Stomach smooth muscle (tissue), 2 donors: ENCODE measurements around the gene ESPN.

Experiments used
- H3K27ac ChIP-seq: one replicate; pipeline ENCODE4 v1.7.0; 2013; ENCODE audit warnings: mild to moderate bottlenecking, low read length, inconsistent platforms
- H3K27me3 ChIP-seq, 2 donors: one replicate each; pipeline ENCODE4 v1.7.0; 2013; ENCODE audit warnings: low read length in 2 of 2; ENCODE audit not compliant: insufficient read depth in 2 of 2, control insufficient read depth in 1 of 2
- H3K36me3 ChIP-seq, 2 donors: one replicate each; pipeline ENCODE4 v1.7.0; 2013; ENCODE audit warnings: low read length in 2 of 2; ENCODE audit not compliant: control insufficient read depth in 2 of 2, insufficient read depth in 2 of 2
- H3K4me1 ChIP-seq: one replicate; pipeline ENCODE4 v1.7.0; 2013; ENCODE audit warnings: low read length; ENCODE audit not compliant: control insufficient read depth, insufficient read depth
- H3K4me3 ChIP-seq, 2 donors: one replicate each; pipeline ENCODE4 v1.7.0; 2013; ENCODE audit warnings: low read length in 2 of 2
- H3K9ac ChIP-seq, 2 donors: one replicate each; pipeline ENCODE4 v1.7.0; 2013; ENCODE audit warnings: low read length in 2 of 2, mild to moderate bottlenecking in 1 of 2
- H3K9me3 ChIP-seq, 2 donors: one replicate each; pipeline ENCODE4 v1.7.0; 2013; ENCODE audit warnings: low read length in 2 of 2; ENCODE audit not compliant: control insufficient read depth in 2 of 2
- donor health status: healthy.
- donor health status: Pancreatic carcinoma.

Gene ESPN

DNA sequence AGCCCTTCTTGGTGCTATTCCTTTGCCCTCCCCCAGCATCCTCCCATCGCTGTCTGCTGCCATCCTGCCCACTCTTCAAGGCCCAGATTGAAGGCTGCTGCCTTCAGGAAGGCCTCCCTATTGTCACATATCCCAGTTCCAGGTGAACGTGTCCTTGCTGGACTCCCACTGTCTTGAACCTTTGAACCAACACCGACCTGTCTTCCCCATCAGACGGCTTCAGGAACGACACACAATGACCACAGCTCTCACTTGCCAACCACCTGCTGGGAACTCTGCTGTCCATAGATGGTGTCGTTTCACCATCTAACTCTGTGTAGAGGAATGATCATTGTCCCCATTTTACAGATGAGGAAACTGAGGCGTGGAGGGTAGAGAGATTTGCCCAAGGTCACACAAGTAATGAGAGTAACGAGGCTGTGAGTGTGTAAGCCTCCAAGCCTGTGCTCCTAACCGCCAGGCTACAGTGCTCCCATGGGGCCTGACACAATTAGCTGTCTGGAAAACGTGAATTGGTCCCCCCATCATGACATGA is 76.8 kb downstream of the ESPN start:
- Histone ChIP-seq H3K27ac (no peak overlapping the region), H3K9me3 (no peaks in the 10 kb centered on the region), H3K4me1 (peaks cover 31% of the 10 kb centered on the region), H3K36me3 (no peaks in the 10 kb centered on the region), H3K27me3 (peaks cover 0 to 3% of the 10 kb centered on the region in 2 donors), H3K4me3 (no peak overlapping the region), H3K9ac (no peak overlapping the region)

DNA sequence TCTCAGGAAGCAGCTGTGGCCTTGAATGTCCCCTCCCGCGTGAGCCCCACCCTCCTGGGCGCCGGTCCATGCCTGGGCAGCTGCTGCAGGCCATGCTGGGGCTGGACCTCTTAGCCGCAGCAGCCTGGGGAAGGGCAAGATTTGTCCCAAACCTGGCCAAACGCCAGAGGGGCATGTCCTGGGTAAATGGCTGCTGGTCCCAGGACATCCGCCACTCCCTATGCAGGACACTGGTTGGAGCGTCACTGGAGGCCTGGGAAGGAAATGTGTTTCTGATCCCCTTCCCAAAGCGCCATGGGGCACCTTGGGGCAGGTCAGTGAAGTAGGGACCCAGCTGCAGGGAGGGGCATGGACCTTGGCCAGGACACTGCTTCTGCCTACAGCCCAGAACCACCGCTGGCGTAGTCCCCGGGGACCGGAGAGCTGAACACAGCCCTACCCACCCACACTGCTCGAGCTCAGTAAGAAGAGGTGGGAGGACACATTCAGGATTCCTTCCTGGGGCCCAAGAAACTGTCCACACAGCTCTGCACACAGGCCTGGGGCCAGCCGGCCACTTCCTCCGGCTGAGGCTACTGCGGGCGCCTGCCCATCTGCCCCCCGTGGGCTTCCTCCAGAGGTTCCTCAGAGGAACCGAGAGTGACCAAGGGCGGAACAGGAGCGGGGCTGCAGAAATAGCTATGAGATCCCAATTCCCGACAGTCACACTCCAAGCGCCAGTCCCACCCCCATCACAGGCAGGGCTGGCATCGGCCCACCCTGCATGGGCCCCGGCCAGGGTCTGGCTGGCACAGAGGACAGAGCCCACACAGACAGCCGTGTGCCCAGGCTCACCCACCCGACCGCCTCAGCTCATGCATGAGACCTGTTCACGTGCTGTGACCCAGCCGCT is 77.7 kb downstream of the ESPN start:
- Histone ChIP-seq H3K4me1 (peaks cover 24% of the 10 kb centered on the region), H3K9ac (no peak overlapping the region), H3K4me3 (no peak overlapping the region), H3K27ac (no peak overlapping the region), H3K27me3 (peaks cover 0 to 3% of the 10 kb centered on the region in 2 donors), H3K9me3 (no peaks in the 10 kb centered on the region), H3K36me3 (no peaks in the 10 kb centered on the region)

DNA sequence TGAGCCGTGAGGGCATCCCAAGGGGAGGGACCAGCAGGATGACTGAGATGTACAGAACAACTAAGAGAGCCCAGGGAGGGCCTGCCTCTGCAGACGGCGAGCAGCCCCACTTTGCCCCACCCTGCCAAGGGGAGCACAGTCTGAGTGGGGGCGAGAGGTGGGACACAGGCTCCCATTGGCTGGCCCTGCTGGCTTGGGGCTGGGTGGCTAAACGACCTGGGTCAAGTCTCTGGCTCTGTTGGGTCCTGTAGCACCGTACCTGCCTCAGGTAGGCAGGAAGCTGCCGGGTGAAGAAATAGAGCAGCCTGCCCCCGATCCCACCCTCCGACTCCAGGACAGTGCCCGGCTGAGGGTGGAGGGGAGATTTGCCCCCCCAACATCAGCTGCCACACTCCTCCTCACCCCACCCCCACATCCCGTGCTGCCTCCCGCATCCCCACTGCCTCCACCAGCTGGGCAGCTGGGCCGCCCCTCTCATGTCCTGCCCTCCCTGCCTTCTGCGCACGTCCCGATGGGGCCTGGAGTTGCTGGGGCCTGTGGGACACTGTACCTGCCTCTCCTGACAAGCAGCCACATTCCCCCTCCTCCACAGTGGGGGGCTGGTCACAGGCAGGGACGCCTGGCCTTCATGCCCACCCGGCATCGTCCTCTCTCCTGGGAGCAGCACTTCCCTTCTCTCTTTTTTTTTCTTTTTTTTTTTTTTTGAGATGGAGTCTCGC is 79.5 kb downstream of the ESPN start:
- H3K4me1 ChIP-seq, result peaks cover 10% of the 10 kb centered on the region
- peaks cover 0 to 5% of the 10 kb centered on the region in 2 donors for H3K27me3 ChIP-seq
- no peaks in the 10 kb centered on the region for H3K9me3 ChIP-seq
- H3K9ac ChIP-seq, result no peak overlapping the region
- H3K27ac ChIP-seq, result no peak overlapping the region
- H3K36me3 ChIP-seq, result no peaks in the 10 kb centered on the region
- H3K4me3 ChIP-seq, result no peak overlapping the region

DNA sequence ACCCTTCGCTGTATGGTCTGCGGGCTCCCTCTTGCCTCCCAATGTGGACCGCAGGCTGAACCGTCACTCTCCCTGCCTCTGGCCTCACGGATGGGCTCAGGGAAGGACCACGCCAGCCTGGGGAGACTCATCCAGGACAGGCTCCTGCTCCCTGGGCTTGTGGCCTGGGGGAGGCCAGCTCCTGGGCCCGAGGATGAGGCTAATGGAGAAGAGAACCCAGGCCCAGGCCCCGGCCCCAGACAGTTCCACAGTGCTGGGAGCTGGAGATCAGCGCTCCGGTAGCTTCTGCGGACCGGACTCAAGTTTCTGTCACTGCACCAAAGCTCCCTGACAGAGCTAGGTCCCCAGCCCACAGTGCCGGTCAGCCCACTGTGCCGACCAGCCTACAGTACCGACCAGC is 80.3 kb downstream of the ESPN start:
- H3K27ac ChIP-seq, result no peak overlapping the region
- no peak overlapping the region for H3K4me3 ChIP-seq
- no peak overlapping the region for H3K9ac ChIP-seq
- no peaks in the 10 kb centered on the region for H3K9me3 ChIP-seq
- peaks cover 9% of the 10 kb centered on the region for H3K4me1 ChIP-seq
- peaks cover 0 to 5% of the 10 kb centered on the region in 2 donors for H3K27me3 ChIP-seq
- H3K36me3 ChIP-seq, result no peaks in the 10 kb centered on the region

DNA sequence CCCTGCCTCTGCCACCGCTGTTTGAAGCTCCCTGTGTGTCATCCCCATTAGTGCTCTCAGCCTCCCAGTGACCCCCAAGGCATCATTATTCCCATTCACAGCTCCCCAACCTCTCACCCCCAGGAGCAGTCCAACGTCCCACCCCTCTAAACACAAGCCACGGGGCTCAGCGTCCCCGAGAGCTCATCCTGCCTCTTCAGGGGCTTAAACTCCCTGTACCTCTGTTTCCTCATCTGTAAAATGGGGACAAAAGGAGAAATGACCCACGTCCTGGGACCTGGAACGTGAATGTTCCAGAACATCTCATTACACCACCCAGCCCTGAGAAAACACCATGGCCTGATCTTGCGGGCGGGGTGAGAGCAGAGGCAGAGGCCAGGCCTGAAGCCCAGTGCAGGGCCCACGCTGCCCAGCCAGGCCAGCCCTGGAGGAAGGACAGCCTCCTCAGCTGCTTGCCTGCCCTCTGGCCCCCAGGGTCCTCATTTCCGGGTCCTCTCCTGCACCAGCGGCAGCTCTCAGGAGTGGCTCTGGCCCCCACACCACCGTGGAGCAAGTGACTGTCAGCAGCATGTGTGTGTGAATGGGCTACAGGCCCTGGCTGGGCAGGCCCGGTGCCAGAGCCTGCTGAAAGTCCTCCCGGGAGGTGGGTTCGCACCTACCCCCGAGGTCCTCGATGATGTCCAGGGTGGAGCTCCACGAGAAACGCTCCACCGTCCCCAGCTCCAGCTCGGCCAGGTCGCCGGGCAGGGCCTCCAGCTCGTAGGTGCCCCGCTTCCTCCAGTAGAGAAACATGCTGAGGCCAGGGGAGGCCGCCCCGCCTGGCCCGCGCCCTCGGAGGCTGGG is 81.0 kb downstream of the ESPN start:
- Histone ChIP-seq H3K27me3 (peaks cover 0 to 5% of the 10 kb centered on the region in 2 donors), H3K36me3 (no peaks in the 10 kb centered on the region), H3K27ac (no peak overlapping the region), H3K4me1 (peaks cover 9% of the 10 kb centered on the region), H3K9ac (no peak overlapping the region), H3K9me3 (no peaks in the 10 kb centered on the region), H3K4me3 (no peak overlapping the region)

DNA sequence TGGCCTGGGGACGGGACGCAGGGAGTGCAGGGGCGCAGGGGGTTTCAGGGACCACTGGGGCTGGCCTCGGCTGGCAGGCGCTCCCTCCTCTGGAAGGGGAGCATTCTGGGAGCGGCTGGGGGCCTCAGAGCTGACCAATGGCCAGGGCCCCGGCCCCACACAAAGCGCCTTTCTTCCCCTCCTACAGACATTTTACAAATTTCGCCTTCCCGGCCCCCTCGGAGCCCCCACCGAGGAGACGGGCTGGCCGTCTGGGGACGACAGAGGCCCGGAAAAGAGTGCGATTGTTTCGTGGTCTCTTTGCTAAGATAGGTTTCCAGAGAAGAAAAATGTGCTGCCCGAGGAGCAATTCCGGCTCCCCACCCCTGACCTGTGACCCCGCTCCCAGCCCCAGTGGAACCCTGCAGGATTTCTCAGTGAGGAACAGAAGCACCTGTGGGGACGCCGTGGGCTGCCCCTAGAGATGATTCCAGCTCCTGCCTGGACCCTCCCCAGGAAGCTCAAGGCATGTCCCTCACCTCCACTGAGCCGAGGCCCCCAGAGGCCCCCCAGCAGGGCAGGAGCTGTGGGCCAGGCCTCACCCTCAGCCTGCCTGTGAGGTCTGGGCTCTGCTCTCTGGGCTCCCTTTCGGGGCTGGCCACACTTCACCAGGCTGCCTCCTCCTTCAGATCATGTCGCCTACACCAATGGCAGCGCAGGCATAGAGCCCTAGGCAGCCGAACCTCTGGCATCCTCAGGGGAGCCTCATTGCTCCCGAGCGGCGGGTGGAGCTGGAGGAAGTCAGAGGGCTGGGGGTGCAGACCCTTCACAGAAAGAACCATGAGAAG is 81.8 kb downstream of the ESPN start:
- H3K9me3 ChIP-seq, result no peaks in the 10 kb centered on the region
- peaks cover 0 to 5% of the 10 kb centered on the region in 2 donors for H3K27me3 ChIP-seq
- H3K4me3 ChIP-seq, result no peak overlapping the region
- no peaks in the 10 kb centered on the region for H3K36me3 ChIP-seq
- H3K4me1 ChIP-seq, result peaks cover 4% of the 10 kb centered on the region
- H3K9ac ChIP-seq, result no peak overlapping the region
- no peak overlapping the region for H3K27ac ChIP-seq

DNA sequence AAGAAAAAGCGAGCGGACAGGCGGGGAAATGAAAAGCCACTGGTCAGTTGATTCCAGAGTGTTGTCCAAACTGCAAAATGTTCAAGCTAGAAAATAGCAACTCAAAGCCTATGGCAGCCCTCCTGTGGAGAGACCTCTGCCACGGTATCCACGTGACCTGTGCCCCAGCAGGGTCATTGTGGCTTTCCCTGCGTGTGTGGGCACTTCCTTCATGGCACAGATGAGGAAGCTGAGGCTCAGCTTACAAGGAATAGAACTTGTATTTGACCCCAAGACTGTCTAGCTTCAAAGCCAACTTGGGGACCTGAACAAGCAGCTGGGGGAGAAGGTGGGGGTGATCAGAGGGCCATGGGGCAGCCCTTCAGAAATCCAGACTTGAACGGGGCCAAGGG is 82.5 kb downstream of the ESPN start:
- H3K9ac ChIP-seq, result no peak overlapping the region
- H3K4me3 ChIP-seq, result no peak overlapping the region
- no peaks in the 10 kb centered on the region for H3K9me3 ChIP-seq
- H3K27me3 ChIP-seq, result peaks cover 0 to 5% of the 10 kb centered on the region in 2 donors
- peaks cover 4% of the 10 kb centered on the region for H3K4me1 ChIP-seq
- H3K36me3 ChIP-seq, result no peaks in the 10 kb centered on the region
- no peak overlapping the region for H3K27ac ChIP-seq

DNA sequence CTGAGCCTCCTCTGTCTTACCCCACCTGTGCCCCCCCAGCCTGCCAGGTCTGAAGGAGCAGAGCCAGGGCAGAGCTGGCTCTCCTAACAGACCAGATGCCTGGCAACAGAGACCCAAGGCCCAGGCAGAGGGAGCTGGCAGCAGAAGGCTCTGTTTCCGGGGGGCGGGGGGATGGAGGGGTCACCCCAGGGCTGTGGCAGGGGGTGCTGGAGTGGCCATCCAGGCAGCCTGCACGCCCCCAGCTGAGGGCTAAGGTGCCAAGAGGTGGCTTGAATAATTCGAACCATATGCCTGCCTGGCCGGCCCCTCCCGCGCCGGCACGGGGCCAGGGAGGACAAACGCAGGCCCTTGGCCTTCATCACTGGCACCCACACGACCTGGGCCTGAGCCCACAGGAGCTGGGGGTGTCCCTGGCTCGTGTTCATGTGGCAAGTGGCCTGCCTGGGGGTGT is 82.9 kb downstream of the ESPN start:
- peaks cover 3% of the 10 kb centered on the region for H3K4me1 ChIP-seq
- H3K27ac ChIP-seq, result no peak overlapping the region
- H3K9me3 ChIP-seq, result no peaks in the 10 kb centered on the region
- no peak overlapping the region for H3K4me3 ChIP-seq
- no peak overlapping the region for H3K9ac ChIP-seq
- no peaks in the 10 kb centered on the region for H3K36me3 ChIP-seq
- H3K27me3 ChIP-seq, result peaks cover 0 to 2% of the 10 kb centered on the region in 2 donors

DNA sequence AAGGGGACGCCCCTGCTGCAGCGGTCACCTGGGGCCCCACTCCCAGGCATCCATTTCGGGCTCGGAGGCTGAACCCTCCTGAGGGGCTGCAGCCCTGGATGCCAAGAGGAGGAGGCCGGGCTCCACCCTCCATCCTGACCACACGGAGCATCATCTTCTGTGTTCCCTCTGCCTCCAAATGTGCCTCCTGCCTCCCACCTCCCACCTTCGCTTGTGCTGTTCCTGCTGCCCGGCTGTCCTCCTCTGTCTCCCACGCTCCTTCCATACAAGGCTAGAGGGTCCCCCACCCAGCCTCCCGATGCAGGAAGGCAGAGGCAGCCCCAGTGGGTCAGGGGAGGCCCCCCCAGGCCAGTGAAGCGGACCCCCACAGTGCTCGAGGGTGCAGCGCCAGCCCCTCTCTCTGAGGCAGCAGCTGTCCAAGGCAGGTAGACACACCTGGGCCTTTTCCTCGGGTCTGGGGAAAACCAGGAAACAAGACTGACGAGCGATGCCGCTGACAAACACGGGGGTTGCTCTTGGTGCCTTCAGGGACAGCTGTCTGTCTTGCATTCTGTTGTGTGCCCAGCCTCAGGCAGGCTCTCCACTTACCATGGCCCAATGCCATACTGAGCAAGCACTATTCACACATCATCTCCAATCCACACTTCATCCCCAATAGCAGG is 83.7 kb downstream of the ESPN start:
- Histone ChIP-seq H3K27ac (no peak overlapping the region), H3K27me3 (peaks cover 0 to 2% of the 10 kb centered on the region in 2 donors), H3K9me3 (no peaks in the 10 kb centered on the region), H3K36me3 (no peaks in the 10 kb centered on the region), H3K4me1 (no peaks in the 10 kb centered on the region), H3K9ac (no peak overlapping the region), H3K4me3 (no peak overlapping the region)
